ENCODE measurements around the gene TPBG.

TPBG gene

GRCh38 chr6:82363428-82364086 lies at the start of gene TPBG:
Gene TPBG, plus strand, starts transcription at chr6:82363817. Its CDS starts 1,145 bp downstream, at chr6:82364962.
- H3K4me3 ChIP-seq (ENCODE audit: severe bottlenecking): peak within 1 kb of the TSS; percentile 93
- H3K4me1 ChIP-seq (ENCODE audit: insufficient read depth, poor library complexity, severe bottlenecking): peaks cover 36% of the 10 kb centered on the region
- no peaks in the 10 kb centered on the region for H3K27me3 ChIP-seq (ENCODE audit: insufficient read depth, poor library complexity, severe bottlenecking)
- DNase-seq (ENCODE audit: low spot score) (peak; percentile 80), ATAC-seq (ENCODE audit: low read depth) (peak; percentile 68)
- no peaks in the 10 kb centered on the region for H3K9me3 ChIP-seq (ENCODE audit: severe bottlenecking)
- peaks cover 42% of the 10 kb centered on the region for H3K36me3 ChIP-seq (ENCODE audit: low read depth)
- H3K27ac ChIP-seq (ENCODE audit: poor library complexity, severe bottlenecking): peak within 1 kb of the TSS; percentile 93
- peak; percentile 57 for TF ChIP-seq CTCF (IDR thresholded peaks at IDR 0.05; ENCODE audit: poor library complexity, severe bottlenecking)

- Histone ChIP-seq H3K4me3 (ENCODE audit: severe bottlenecking) (no peak overlapping the region), H3K27ac (ENCODE audit: poor library complexity, severe bottlenecking) (no peak overlapping the region), H3K36me3 (ENCODE audit: low read depth) (no peaks in the 10 kb centered on the region), H3K27me3 (ENCODE audit: insufficient read depth, poor library complexity, severe bottlenecking) (no peaks in the 10 kb centered on the region), H3K9me3 (ENCODE audit: severe bottlenecking) (peaks cover 2% of the 10 kb centered on the region), H3K4me1 (ENCODE audit: insufficient read depth, poor library complexity, severe bottlenecking) (no peaks in the 10 kb centered on the region)
- no peak for DNase-seq (ENCODE audit: low spot score)
- no peak for TF ChIP-seq CTCF (IDR thresholded peaks at IDR 0.05; ENCODE audit: poor library complexity, severe bottlenecking)
- no peak for ATAC-seq (ENCODE audit: low read depth)
These were observed 41.2 kb upstream of the TPBG start for GRCh38 chr6:82322386-82322785.

- Histone ChIP-seq H3K27me3 (ENCODE audit: insufficient read depth, poor library complexity, severe bottlenecking) (no peaks in the 10 kb centered on the region), H3K9me3 (ENCODE audit: severe bottlenecking) (no peaks in the 10 kb centered on the region), H3K4me3 (ENCODE audit: severe bottlenecking) (no peak overlapping the region), H3K4me1 (ENCODE audit: insufficient read depth, poor library complexity, severe bottlenecking) (peaks cover 22% of the 10 kb centered on the region), H3K36me3 (ENCODE audit: low read depth) (no peaks in the 10 kb centered on the region), H3K27ac (ENCODE audit: poor library complexity, severe bottlenecking) (no peak overlapping the region)
- DNase-seq (ENCODE audit: low spot score) (no peak), ATAC-seq (ENCODE audit: low read depth) (no peak)
- no peak for TF ChIP-seq CTCF (IDR thresholded peaks at IDR 0.05; ENCODE audit: poor library complexity, severe bottlenecking)
These were observed 33.9 kb upstream of the TPBG start for GRCh38 chr6:82329766-82330165.

GRCh38 chr6:82330171-82330804 lies 33.3 kb upstream of the TPBG start:
- H3K4me1 ChIP-seq (ENCODE audit: insufficient read depth, poor library complexity, severe bottlenecking): peaks cover 22% of the 10 kb centered on the region
- ATAC-seq (ENCODE audit: low read depth) (no peak), DNase-seq (ENCODE audit: low spot score) (no peak)
- no peak overlapping the region for H3K4me3 ChIP-seq (ENCODE audit: severe bottlenecking)
- no peaks in the 10 kb centered on the region for H3K27me3 ChIP-seq (ENCODE audit: insufficient read depth, poor library complexity, severe bottlenecking)
- H3K27ac ChIP-seq (ENCODE audit: poor library complexity, severe bottlenecking): peak overlapping the region; percentile 55
- no peaks in the 10 kb centered on the region for H3K36me3 ChIP-seq (ENCODE audit: low read depth)
- no peak for TF ChIP-seq CTCF (IDR thresholded peaks at IDR 0.05; ENCODE audit: poor library complexity, severe bottlenecking)
- no peaks in the 10 kb centered on the region for H3K9me3 ChIP-seq (ENCODE audit: severe bottlenecking)
